Dedifferentiated amniotic fluid mesenchymal stem cell (primary cell): Measurements from ENCODE around the gene KLHL24.
"Not testable (repeated sequence)": the region's sequence is repeated elsewhere in the genome, so short reads cannot be mapped to it uniquely, and the experiment has no call there.

Source experiments
- DNase-seq: peaks from one replicate; pipeline ENCODE4 v3.0.0-alpha.2; 2016; ENCODE audit errors: extremely low spot score

The KLHL24 gene

GRCh38 chr3:183697610-183698317, 62.3 kb downstream of the KLHL24 start, which contains the start of gene YEATS2:
Gene YEATS2, plus strand, starts transcription at chr3:183697797. Its CDS starts 17,366 bp downstream, at chr3:183715163.
- DNase-seq = peak; percentile 51

DNA sequence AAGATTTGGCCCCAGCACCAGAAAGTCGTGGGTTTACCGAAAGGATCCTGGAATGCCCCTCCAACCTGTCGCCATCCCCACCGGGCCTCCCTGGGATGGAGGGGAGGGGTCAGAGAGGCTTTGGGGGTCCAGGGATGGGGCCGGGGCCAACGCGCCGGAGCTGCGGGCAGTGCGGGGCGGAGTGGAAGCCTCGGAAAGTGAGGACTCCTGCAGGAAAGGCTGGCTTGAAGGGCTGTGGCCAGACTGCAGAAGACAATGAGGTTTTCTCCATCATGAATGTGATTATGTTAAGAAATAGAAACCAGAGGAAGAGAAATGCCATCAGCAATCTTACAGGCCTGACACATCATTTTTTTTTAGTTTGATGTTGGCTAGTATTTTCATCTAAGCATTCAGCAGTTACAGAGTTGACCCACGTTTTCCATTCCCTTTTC, 62.9 kb downstream of the KLHL24 start:
- DNase-seq = no peak

- no peak for DNase-seq
Measured at GRCh38 chr3:183698756-183699155, 63.3 kb downstream of the KLHL24 start.

- no peak for DNase-seq
Measured at GRCh38 chr3:183699238-183699947, 64.0 kb downstream of the KLHL24 start.

DNA sequence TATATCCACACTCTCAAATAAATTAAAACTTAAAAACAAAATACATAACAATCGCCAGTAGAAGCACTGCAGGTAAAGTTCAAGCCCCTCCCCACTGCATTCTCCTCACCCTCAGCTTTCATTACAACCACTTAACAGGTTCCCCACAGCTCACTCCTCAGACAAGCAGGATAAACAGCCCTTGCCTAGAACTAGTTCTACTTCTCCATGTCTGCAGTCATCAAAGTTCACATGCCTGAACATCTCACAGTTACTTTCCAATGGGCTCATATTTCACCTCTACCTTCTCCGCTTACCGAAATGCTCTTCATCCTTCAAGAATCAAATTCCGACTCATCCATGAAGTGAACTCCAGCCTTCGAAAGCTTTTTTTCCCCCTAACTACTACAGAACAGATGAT, 66.3 kb downstream of the KLHL24 start:
- no peak for DNase-seq

DNA sequence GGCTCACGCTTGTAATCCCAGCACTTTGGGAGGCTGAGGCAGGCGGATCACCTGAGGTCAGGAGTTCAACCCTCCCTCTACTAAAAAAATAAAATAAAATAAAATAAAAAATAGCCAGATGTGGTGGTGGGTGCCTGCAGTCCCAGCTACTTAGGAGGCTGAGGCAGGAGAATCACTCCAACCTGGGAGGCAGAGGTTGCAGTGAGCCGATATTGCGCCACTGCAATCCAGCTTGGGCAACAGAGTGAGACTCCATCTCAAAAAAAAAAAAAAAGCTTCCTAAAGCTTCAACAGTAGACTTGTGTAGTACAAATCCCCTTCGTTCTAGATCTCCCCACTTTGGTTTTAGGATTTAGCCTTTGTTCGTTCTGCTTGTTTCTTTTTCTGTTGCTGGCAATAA, 68.5 kb downstream of the KLHL24 start:
- DNase-seq = not testable (repeated sequence)

GRCh38 chr3:183710231-183710630, 74.8 kb downstream of the KLHL24 start:
- DNase-seq = no peak

GRCh38 chr3:183711516-183711915, 76.1 kb downstream of the KLHL24 start:
- DNase-seq = no peak

DNA sequence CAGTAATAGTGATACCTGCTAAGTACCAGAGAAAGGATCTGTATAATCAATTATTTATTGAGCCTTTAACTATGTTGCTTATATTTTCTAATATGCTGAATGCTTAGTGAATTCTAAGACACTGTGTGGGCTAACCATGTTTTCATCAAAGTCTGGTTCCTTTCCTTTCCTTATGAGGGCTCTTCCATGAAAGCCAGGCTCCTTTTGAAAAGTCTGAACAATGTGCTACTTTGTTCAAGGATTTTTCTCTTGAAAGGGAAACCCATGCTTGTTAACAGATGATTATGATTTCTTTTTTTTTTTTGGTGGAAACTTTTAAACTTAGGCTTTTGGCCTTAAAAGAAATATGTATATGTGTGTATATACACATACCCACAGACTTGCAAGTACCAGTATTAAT, 79.2 kb downstream of the KLHL24 start:
- no peak for DNase-seq

DNA sequence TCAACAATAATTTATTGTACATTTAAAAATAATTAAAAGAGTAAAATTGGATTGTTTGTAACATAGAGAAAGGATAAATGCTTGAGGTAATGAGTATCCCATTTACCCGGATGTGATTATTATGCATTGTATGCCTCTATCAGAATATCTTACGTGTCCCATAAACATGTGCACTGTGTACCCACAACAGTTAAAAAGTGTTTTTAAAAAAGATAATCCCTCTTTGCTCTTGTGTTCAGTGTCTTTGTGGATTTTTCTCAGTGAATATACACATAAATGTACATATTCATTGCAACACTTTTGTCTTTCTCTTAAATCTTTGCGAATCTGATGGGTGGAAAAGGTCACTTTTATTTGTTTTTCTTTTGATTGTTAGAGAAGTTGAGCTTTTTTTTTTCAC, 82.6 kb downstream of the KLHL24 start:
- DNase-seq = no peak

DNA sequence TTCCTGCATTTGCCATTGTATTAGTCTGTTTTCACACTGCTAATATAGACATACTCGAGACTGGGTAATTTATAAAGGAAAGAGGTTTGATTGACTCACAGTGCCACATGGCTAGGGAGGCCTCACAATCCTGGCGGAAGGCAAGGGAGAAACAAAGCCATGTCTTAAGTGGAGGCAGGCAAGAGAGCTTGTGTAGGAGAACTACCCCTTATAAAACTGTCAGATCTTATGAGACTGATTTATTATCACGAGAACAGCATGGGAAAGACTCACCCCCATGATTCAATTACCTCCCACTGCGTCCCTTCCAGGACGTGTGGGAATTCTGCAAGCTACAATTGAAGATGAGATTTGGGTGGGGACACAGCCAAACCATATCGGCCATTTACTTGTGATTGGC, 90.0 kb downstream of the KLHL24 start:
- no peak for DNase-seq

DNA sequence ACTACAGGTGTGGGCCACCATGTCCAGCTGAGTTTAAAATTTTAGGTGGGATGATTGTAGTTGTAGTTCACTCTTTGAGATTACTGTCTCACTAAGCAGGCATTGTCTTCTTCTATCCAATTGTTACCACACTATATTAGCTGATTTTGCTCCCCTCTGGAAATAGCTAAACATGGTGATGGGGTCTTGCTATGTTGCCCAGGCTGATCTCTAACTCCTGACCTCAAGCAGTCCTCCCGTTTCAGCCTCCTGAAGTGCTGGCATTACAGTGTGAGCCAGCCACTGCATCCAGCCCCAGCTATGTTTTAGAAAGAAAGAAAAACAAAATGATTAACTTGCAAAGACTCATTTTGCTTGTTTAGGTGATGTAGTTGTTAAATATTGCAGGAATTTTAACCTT, 92.8 kb downstream of the KLHL24 start:
- no peak for DNase-seq

- DNase-seq = no peak
Measured at GRCh38 chr3:183730361-183730760, 94.9 kb downstream of the KLHL24 start.

DNA sequence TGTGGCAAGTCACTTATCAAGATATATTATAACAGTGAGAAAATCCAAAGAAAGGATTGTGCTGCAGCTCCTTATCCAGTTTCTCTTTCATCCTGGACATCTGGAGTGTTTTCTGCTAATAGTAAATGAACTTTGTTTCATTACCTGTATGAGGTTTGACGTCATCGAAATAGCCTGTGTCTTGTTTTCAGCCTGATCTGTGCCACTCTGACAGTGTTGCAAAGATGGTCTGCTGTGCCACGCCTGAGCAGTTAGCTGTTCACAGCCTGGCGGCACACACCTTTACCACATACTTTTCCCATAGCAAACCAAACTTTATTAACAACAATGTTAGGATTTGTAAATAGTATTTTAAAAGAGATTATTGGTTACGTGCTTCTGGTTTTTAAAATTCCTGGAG, 96.2 kb downstream of the KLHL24 start:
- no peak for DNase-seq

DNA sequence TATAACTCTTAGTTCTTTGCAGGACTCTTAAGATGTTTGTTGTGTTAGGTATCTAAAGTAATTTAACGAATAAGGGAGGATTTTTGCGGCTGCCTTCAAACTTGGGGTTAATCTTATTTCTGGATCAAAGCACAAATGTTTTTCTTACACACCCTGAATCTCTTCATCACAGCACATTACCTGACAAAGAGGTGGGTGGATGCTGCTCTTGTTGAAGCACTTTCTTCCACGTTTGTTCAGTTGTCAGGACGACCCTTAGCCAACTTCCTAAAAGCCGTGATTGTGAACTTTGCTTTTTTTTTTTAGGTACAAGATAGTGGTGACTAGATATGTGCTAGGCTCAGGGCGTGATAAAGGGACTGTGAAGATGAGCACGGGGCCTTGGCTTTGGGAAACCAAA, 98.1 kb downstream of the KLHL24 start:
- no peak for DNase-seq
